AML-193 (cell line): Measurements from ENCODE around the gene SDR39U1.

ENCODE experiments used
- DNase-seq, 2 experiments: peaks; one replicate each; lab custom pipeline; 2025; lab: John Stamatoyannopoulos, UW

Gene SDR39U1

DNA sequence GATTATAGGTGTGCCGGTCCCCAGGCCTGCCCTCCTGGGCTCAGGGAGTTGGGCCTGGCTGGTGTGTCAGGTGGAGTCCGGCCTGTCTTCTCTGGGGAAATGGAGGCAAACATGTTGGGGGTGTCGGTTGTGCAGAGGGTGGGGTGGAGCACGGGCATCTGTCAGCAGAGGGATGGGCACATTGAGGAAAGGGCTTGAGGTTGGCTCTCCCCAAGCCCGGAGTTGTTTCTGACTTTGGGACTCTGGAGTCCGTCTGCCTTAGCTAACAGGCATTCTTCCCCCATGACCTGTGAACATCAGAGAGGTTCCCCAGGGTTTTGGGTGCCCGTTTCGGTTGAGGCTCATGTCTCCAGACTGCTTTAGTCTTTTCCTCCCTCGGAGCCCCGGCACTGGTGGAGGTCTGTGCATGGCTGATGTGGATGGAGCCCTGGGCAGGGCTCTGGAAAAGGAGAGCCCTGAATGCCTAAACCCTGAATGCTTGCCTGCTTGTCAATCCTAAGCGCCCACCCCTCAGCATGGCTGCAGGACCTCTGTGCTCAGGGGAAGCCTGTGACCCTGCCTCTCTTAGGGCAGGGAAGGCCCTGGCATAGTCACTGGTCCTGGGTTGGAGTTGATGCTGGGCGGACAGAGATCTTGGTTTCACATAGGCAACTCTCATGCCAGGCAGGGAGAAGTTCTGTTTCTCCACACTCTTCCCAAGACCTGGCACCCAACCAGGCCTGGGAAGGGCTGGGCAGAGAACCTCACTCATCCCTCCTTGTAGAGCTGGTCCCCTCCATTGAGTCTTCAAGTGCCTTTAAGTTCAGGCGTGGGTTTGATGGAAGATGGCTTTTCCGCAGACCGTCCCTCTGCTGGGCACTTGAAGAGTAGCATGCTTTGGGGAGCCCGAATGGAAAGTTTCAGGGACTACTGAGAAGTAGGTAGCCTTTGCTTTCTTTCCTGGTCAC lies 30.9 kb downstream of the SDR39U1 start:
- DNase-seq = peak; percentile 25 to 60

DNA sequence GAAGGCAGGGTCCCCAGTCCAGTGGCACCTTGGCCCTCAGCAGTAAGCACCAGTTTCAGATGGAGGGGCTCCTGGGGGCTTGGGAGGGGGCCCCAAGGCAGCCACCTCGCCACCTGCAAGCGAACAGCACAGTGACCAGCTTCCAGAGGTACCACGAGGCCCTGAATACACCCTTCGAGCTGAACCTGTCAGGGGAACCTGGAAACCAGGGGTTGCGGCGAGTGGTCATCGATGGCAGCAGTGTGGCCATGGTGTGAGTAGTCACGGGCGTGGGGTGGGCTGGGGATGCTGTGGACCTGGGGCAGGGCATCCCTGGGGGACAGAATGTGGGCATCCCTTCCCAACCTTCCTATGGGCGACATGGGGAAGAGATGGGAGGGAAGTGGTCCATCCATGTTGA lies 32.6 kb downstream of the SDR39U1 start:
- DNase-seq = no peak

DNA sequence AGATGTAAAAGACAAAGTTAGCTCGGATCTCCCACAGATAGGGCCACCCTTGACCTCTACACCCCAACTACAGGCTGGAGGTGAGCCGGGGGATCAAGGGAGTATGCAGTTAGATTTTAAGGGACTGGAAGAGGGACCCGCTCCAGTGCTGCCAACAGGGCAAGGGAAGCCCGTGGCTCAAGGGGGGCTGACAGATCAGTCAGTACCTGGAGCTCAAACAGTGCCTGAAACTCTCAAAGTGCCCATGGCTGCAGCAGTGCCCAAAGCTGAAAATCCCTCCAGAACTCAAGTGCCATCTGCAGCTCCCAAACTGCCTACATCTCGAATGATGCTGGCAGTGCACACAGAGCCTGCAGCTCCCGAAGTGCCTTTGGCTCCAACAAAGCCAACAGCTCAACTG lies 33.4 kb downstream of the SDR39U1 start:
- no peak for DNase-seq

DNA sequence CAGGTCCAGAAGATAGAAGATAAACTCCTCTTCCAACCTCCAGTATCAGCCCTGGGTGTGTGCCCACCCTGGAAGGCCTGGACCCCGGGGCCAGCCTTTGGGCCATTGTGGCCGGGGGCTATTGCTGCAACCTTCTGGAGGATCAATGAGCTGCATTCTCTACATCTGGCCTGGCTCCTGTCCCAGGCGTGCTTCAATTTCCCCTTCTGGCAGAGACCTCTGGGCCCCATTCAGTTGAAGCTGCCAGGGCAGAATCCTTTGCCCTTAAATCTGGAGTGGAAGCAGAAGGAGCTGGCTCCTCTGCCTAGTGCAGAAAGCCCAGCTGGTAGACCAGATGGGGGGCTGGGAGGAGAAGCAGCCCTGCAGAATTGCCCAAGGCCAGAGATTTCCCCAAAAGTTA lies 33.8 kb downstream of the SDR39U1 start:
- DNase-seq = no peak

GRCh38 chr14:24407608-24408325 lies 34.8 kb downstream of the SDR39U1 start:
- no peak for DNase-seq

- no peak for DNase-seq
Observed at GRCh38 chr14:24406416-24406815, 36.2 kb downstream of the SDR39U1 start.

DNA sequence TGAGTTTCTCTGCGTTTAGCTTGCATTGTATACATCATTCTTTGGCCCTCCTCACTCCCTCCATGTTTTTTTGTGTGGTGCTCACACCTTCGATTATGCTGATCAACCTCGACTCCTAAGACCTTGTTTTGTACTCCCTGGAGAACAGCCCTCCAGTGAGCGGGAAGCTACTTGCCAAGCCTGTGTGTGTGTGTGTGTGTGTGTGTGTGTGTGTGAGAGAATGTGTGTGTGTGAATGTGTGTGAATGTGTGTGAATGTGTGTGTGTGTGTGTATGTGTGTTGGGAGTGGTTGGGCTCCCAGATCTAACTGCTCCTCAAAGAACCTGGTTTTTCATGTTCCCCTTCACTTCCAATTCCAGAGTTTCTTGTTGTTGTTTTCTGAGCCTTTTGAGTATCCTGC lies 37.8 kb downstream of the SDR39U1 start:
- no peak for DNase-seq

DNA sequence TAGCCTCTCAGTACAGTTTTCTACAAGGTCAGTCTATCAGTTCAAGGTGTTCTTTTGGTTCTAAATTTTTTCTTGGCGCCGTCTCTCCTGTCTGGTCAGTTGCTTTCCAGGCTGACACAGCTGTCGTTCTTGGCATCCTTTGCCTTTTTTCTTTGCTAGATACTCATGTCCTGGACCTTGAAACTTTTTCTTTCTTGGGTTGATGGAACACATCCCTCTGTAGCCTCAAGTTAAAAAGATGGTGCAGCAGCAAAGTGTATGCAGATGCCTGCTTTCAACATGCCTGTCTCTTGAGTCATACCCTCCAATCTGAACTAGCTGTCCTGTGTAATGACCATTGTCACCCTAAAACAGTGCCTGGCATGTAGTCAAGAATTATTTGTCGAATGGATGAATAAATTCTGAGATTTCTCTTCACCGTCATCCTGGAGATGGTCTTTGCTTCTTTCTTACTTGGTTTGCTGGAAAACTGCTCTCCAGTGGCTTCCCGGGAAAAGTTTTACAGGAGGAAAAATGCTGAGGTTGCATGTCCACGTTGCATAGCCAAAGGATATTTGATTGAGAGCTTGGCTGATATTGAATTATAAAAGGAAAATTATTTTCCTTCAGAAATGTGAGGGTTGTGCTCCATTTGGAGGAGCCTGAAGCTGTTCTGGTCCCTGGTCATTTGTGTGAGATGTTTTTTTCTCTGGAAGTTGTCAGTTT lies 39.1 kb downstream of the SDR39U1 start:
- no peak for DNase-seq

DNA sequence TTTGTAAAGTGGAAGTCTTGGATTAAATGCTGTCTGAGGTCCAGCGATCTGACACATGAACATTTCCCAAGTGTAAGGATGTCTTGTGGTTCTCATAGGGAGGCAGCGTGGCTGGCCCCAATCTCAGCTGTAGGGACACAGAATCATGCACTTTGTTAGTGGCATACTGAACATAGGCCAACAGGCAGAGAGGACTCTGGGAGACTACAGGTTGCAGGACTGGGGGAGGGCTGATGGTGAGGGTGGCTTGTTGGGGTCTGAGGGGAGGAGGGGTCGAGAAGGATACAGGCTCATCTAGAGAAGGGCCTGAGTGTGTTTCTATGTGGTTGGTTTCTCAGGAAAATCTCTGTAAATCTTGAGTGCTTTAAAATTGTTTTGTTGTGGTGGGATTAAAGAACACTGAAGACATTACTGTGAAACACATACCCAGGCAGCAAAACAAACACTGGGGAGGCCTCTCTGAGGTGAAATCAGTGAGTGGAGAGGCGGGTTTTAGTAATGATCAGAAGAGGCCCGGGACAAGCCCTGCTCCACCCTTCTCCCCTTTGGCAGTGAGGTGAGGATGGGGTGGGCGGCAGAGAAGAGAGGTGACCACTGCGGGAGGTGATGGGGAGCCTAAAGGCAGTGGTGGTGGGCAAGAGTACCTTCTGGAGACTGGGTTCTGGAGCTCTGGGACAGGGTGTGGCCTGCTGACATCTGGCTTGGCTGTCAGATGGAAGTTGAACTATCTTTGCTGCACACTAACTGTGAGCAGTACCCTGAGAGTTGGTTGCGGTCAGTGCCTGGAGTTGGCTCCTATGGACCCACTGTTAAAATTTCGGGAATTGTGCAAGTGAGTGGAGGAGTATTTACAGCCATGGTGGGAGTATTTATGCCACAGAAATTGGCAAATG lies 40.5 kb downstream of the SDR39U1 start:
- no peak for DNase-seq

- no peak for DNase-seq
Observed at GRCh38 chr14:24399999-24400718, 42.4 kb downstream of the SDR39U1 start.

DNA sequence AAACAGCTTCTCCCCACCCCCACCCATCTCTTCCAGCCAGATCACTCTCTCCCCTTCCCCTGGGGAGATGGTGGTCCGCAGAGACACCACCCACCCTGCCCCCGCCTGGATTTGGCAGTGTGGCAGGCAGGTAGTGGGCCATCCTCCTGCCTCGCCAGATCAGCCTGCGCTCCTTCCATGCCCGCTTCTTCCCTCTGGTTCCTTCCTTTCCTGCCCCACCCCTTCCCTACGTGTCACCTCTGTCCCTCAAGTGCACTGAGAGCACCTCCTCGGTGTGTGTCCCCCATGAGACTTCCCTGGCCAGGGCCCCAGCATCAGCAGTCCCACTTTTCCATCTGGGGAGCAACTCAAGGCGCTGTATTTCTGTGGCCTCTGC lies 43.1 kb downstream of the SDR39U1 start:
- no peak for DNase-seq

GRCh38 chr14:24398653-24399446 lies 43.7 kb downstream of the SDR39U1 start, which contains the start of gene NYNRIN:
Gene NYNRIN, plus strand, starts transcription at chr14:24399003. Its CDS starts 244 bp downstream, at chr14:24399247.
- no peak for DNase-seq

DNA sequence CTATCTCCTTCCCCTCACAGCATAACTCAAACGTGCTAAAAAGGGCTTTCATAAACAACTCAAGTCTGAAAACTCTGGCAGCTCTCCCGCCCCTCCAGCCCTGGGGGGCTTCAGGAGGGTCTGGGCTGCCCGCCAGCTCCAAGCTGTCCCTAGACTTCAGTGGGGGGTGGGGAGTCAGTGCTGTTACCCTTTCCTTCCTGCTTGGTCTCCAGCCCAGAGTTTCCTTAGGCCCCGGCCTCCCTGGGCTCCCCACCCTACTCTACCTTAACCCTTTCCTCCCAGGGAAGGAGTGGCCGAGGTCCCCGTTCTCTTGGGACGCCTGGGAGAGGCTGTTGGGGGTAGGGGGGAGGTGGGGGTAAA lies 44.3 kb downstream of the SDR39U1 start:
- DNase-seq = no peak

- DNase-seq = no peak
Observed at GRCh38 chr14:24397639-24398292, 44.8 kb downstream of the SDR39U1 start.

DNA sequence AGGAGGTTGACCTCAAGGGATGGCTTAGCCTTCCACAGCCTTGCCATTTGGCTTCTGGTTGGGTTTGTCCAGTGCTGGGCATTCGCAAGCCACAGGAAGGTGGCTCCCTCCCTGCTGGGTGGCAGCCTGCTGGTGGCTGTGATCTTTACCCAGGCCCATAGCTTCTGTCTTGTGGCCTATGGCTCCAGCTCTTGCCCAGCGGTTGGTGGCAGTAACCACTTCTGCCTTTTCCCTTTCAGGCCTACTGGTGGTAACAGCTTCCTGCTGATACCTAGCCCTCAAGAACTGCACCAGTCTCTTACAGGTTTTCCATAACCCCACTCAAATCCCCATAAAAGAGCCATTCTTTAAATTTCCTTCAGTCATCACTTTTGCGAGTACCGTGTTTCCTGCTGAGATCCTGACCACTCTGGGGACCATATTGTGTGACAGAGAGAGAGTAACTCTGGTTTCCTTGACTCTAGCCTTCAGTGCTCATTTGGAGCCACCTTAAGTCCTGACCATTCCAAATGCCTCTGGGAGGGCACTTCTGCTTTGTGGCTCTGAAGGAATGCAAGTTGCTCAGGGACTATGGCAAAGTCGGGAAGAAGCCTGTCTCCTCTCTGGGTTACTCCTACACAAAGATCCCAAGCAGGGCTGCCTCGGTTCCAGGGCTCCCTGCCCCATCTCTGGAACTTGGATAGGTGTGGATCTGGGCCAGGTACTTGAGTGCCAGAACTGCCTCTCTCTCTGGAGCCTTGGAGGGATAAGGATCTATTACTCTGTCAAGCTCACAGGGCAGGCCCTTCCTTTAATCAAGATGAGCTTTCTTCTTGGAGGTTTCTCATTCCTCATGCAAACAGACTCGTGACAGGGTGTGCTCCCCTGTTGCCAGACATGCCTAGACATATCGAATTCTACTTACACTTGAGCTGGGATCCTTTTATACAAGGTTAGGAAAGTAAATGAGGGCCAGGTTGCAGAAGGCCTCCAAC lies 46.7 kb downstream of the SDR39U1 start:
- DNase-seq = peak; percentile 71 to 85

DNA sequence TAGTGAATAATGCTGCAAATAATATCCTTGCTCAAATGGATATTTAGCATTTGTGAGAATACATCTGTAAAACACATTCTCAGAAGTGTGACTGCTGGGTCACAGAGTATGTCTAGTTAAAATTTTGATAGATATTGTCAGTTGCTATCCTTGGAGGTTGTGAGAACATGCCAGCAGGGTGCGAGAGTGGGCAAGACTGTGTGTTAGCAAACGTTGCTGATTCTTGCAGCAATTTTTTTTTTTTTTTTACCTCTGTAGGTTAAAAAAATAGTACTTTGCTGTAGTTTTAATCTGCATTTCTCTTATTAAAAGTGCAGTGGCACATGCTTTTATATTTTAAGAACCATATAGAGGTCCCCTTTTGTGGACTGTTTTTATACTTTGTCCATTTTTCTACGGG lies 48.3 kb downstream of the SDR39U1 start:
- DNase-seq = peak in 1 of 2 experiments; percentile 12

- DNase-seq = no peak
Observed at GRCh38 chr14:24392325-24393091, 50.1 kb downstream of the SDR39U1 start.
